Smooth muscle cell (in vitro differentiated cells): ENCODE results near the gene GGT1. TPM values are rescaled to one million over a fixed set of nuclear protein-coding genes. Genes with fewer than 3 reads are reported as not detected.

Source experiments
- DNase-seq: peaks from one replicate; lab custom pipeline; 2025; ENCODE audit not compliant: unreplicated experiment; lab: John Stamatoyannopoulos, UW
- H2AFZ ChIP-seq: fragments of 200-600 bp; sonication (generic); 2 replicates; pipeline ENCODE4 v1.6.0; 2016; ENCODE audit warnings: antibody characterized with exemption, low read depth, mild to moderate bottlenecking
- H3F3A ChIP-seq: fragments of 200-600 bp; sonication (generic); 2 replicates; pipeline ENCODE4 v1.6.0; 2017; ENCODE audit warnings: antibody characterized with exemption, low read depth
- H3K27ac ChIP-seq: fragments of 200-600 bp; sonication (generic); 2 replicates; pipeline ENCODE4 v1.5.1; 2016; ENCODE audit warnings: low read depth, mild to moderate bottlenecking
- H3K27me3 ChIP-seq: fragments of 200-600 bp; sonication (generic); 2 replicates; pipeline ENCODE4 v1.6.1; 2016; ENCODE audit warnings: low read depth, mild to moderate bottlenecking
- H3K36me3 ChIP-seq: fragments of 200-600 bp; sonication (generic); 2 replicates; pipeline ENCODE4 v1.5.1; 2016; ENCODE audit warnings: low read depth
- H3K4me1 ChIP-seq: fragments of 200-600 bp; sonication (generic); 2 replicates; pipeline ENCODE4 v1.5.1; 2016; ENCODE audit warnings: low read depth
- H3K4me2 ChIP-seq: fragments of 200-600 bp; sonication (generic); 2 replicates; pipeline ENCODE4 v1.6.0; 2016; ENCODE audit warnings: mild to moderate bottlenecking
- H3K4me3 ChIP-seq: fragments of 200-600 bp; sonication (generic); 2 replicates; pipeline ENCODE4 v1.5.1; 2016; ENCODE audit warnings: mild to moderate bottlenecking
- H3K79me2 ChIP-seq: fragments of 200-600 bp; sonication (generic); 2 replicates; pipeline ENCODE4 v1.6.0; 2016; ENCODE audit warnings: low read depth, mild to moderate bottlenecking
- H3K9ac ChIP-seq: fragments of 200-600 bp; sonication (generic); 2 replicates; pipeline ENCODE4 v1.6.0; 2016; ENCODE audit warnings: low read depth
- H3K9me3 ChIP-seq: fragments of 200-600 bp; sonication (generic); replicated peaks from 2 replicates; pipeline ENCODE4 v1.5.1; 2016; ENCODE audit warnings: low read depth
- H4K20me1 ChIP-seq: fragments of 200-600 bp; sonication (generic); 2 replicates; pipeline ENCODE4 v1.6.0; 2016; ENCODE audit warnings: low read depth
- CTCF ChIP-seq: fragments of 200-600 bp; sonication (generic); IDR thresholded peaks from 2 replicates; pipeline ENCODE4 v1.5.1; 2017; ENCODE audit warnings: borderline replicate concordance, mild to moderate bottlenecking, antibody characterized with exemption; ENCODE audit not compliant: insufficient read depth, poor library complexity, severe bottlenecking
- WGBS: methylation state at CpG from one replicate; pipeline ENCODE4 v1.1.7; 2016; ENCODE audit warnings: low lambda C conversion rate; 5-methylcytosine and 5-hydroxymethylcytosine counted together
- polyA plus RNA-seq: library from polyadenylated mRNA; unstranded; fragments of >200 nt; fragmentation: Nextera tagmentation; extraction: Ambion mirVana; gene quantifications from 2 replicates; pipeline ENCODE4 v1.2.1, GENCODE V29; 2016
- total RNA-seq: library from RNA; depleted of rRNA; stranded (reverse); fragments of >200 nt; gene quantifications from 2 replicates; pipeline ENCODE4 v1.2.3, GENCODE V29; 2014

The GGT1 gene
- total and polyA plus RNA-seq, 2 experiments from 2014 or later, result 28.4 to 55.5 TPM

GRCh38 chr22:24564376-24565058 lies 38.5 kb upstream of the GGT1 start:
- no peak for TF ChIP-seq CTCF
- Histone ChIP-seq H3K4me2 (no peak overlapping the region), H3K36me3 (peaks cover 7% of the 10 kb centered on the region), H2AFZ (no peak overlapping the region), H3K4me3 (no peak overlapping the region), H3K4me1 (no peaks in the 10 kb centered on the region), H4K20me1 (peaks cover 89% of the 10 kb centered on the region), H3K27ac (peak overlapping the region; percentile 30), H3K27me3 (no peaks in the 10 kb centered on the region), H3F3A (peaks cover 3% of the 10 kb centered on the region), H3K9ac (no peak overlapping the region), H3K9me3 (no peaks in the 10 kb centered on the region), H3K79me2 (peaks cover 72% of the 10 kb centered on the region)
- no peak for DNase-seq
- 56% methylated on average over 2 of the region's 2 CpGs for WGBS

- Histone ChIP-seq H3K9ac (no peak overlapping the region), H3K36me3 (peaks cover 7% of the 10 kb centered on the region), H3F3A (peaks cover 3% of the 10 kb centered on the region), H3K27me3 (no peaks in the 10 kb centered on the region), H3K9me3 (no peaks in the 10 kb centered on the region), H3K4me1 (no peaks in the 10 kb centered on the region), H3K4me2 (no peak overlapping the region), H3K27ac (no peak overlapping the region), H2AFZ (no peak overlapping the region), H4K20me1 (peaks cover 90% of the 10 kb centered on the region), H3K4me3 (no peak overlapping the region), H3K79me2 (peaks cover 67% of the 10 kb centered on the region)
- 92% methylated on average over 2 of the region's 2 CpGs for WGBS
- DNase-seq, result no peak
- no peak for TF ChIP-seq CTCF
These were observed 37.9 kb upstream of the GGT1 start for GRCh38 chr22:24565077-24565476.

GRCh38 chr22:24566899-24567511 lies 36.0 kb upstream of the GGT1 start:
- no peak for TF ChIP-seq CTCF
- Histone ChIP-seq H3K36me3 (peaks cover 11% of the 10 kb centered on the region), H3K4me2 (no peak overlapping the region), H3K9ac (no peak overlapping the region), H3K4me1 (no peaks in the 10 kb centered on the region), H2AFZ (no peak overlapping the region), H3F3A (peaks cover 3% of the 10 kb centered on the region), H3K9me3 (no peaks in the 10 kb centered on the region), H3K79me2 (peaks cover 48% of the 10 kb centered on the region), H3K27ac (no peak overlapping the region), H3K27me3 (no peaks in the 10 kb centered on the region), H3K4me3 (no peak overlapping the region), H4K20me1 (peaks cover 78% of the 10 kb centered on the region)
- DNase-seq, result no peak
- 86% methylated on average over 8 of the region's 8 CpGs for whole genome bisulfite sequencing
